HUES64 (cell line): Measurements from ENCODE around the gene THBS2. TPM values are rescaled to one million over a fixed set of nuclear protein-coding genes. Genes with fewer than 3 reads are reported as not detected.
A peak's percentile ranks its signal among the peaks of the same experiment; 100 is the strongest.
"Not testable (repeated sequence)": the region's sequence is repeated elsewhere in the genome, so short reads cannot be mapped to it uniquely, and the experiment has no call there.

Experiments used
- H3K27ac ChIP-seq: 2 replicates; pipeline ENCODE4 v1.7.0; 2013; ENCODE audit warnings: low read depth, low read length, inconsistent platforms
- H3K27me3 ChIP-seq: 2 replicates; pipeline ENCODE4 v1.6.1; 2013; ENCODE audit warnings: mild to moderate bottlenecking, low read length; ENCODE audit not compliant: insufficient read depth
- H3K36me3 ChIP-seq: 2 replicates; pipeline ENCODE4 v1.6.1; 2013; ENCODE audit warnings: mild to moderate bottlenecking, low read length; ENCODE audit not compliant: insufficient read depth
- H3K4me1 ChIP-seq: 2 replicates; pipeline ENCODE4 v1.6.1; 2013; ENCODE audit warnings: mild to moderate bottlenecking, low read length, moderate library complexity; ENCODE audit not compliant: insufficient read depth
- H3K4me3 ChIP-seq: 2 replicates; pipeline ENCODE4 v1.5.1; 2013; ENCODE audit warnings: mild to moderate bottlenecking, low read length, moderate library complexity
- H3K9ac ChIP-seq: 2 replicates; pipeline ENCODE4 v1.6.1; 2013; ENCODE audit warnings: mild to moderate bottlenecking, low read depth, low read length
- H3K9me3 ChIP-seq: 2 replicates; pipeline ENCODE4 v1.6.1; 2013; ENCODE audit warnings: low read depth, low read length; ENCODE audit not compliant: insufficient read depth
- WGBS: fragments of 150-250, 120-280 bp; methylation state at CpG from one replicate; pipeline ENCODE4 v1.1.7; 2013; ENCODE audit warnings: missing lambda C conversion rate; 5-methylcytosine and 5-hydroxymethylcytosine counted together
- polyA plus RNA-seq, 2 experiments: library from polyadenylated mRNA; stranded (reverse); fragments of 50-300 nt; gene quantifications; one replicate each; pipeline ENCODE4 v1.2.3, GENCODE V29; 2013

THBS2 gene
- 14.0 TPM for polyA plus RNA-seq (2013, experiment 1 of 2)
- 10.1 TPM for polyA plus RNA-seq (2013, experiment 2 of 2)

DNA sequence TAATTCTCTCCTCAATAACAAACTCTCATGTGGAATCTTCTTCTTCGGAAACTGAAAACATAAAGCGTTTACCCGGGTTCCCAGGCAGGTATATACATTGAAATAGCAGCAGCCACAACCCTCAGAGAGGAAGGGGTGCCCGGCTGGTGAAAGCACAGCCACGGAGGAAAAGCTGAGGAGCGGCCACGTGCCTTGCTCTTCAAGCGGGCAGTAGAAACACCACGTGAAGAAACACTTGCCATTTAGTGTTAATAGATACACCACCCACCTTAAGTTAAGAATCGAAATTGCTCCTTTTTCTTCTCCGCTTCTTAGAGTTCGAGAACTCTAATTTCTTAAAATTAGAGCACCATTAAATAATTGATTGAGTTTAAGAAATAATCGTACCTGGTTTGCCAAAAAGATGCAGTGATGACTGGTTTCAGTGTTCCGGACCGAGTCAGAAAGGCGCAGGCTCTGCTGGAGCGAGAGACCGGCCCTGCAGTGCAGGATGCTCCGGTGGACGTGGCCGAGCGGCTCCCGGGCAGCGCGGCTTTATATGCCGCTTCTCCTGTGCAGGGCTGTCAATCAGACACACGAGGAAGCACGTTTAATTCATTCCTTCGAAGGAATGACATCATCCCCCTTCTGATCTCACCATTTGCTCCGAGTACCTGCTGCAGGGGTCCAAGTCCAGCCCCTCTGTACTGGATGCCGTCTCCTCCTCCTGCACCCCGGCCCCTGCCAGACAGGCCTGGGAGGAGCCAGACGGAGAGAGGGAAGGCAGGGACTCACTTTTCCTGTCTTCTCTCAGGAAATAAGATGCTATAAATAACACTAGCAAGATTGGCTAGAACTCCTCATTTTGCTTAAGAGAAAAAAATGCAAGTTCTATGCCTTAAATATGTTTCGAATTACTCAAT, at the start of gene THBS2:
Gene THBS2, minus strand, starts transcription at position 510 of the 902 bp plus-strand sequence. CDS start 3,062 bp downstream, outside the sequence.
- H3K9ac ChIP-seq, result peak within 1 kb of the TSS; percentile 27; the same call in 1 of the 2 replicates
- H3K4me1 ChIP-seq, result peaks cover 48% of the 10 kb centered on the region
- peaks cover 32% of the 10 kb centered on the region for H3K27me3 ChIP-seq
- peaks cover 1% of the 10 kb centered on the region for H3K36me3 ChIP-seq
- no peaks in the 10 kb centered on the region for H3K9me3 ChIP-seq
- WGBS, result 6% methylated on average over 33 of the region's 34 CpGs
- peak within 1 kb of the TSS; percentile 58 for H3K4me3 ChIP-seq
- H3K27ac ChIP-seq, result no peak within 1 kb of the TSS

DNA sequence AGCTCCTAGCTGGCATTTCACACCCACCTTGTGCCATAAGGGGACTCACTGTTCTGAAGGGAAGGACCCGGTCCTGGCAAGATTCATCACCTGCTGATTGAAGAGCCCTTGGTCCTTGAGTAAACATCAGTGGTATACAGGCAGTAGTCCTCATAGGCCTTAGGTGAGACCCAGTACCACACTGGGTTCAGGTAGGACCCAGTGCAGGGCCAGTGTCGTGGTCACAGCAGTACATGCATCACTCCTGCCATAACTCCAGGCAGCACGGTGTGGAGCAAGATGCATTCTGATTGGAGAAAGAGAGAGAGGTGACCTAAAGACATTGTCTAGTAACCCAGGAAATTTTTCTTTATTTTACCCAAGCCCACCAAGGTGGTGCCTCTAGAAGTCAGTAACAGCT, 49.1 kb upstream of the THBS2 start:
- Histone ChIP-seq H3K36me3 (no peaks in the 10 kb centered on the region), H3K4me1 (no peaks in the 10 kb centered on the region), H3K4me3 (no peak overlapping the region), H3K27me3 (no peaks in the 10 kb centered on the region), H3K9ac (no peak overlapping the region), H3K27ac (no peak overlapping the region), H3K9me3 (no peaks in the 10 kb centered on the region)
- WGBS, result 62% methylated on average over 3 of the region's 3 CpGs

DNA sequence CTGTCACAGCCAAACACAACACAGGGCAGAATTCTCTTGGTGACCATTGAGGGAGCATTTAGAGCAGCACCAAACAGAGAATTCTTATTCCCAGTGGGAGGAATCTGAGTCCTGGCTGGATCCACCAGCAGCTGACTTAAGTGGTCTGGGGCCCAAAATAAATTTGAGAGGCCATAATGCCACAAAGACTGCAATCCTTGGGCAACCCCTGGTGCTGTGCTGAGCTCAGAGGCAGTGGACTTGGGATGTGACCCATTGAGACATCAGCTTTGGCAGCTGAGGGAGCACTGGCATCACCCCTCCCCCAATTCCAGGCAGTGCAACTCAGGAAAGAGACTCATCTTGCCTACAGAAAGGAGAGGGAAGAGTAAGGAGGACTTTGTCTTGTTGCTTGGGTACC, 48.6 kb upstream of the THBS2 start:
- Histone ChIP-seq H3K9ac (no peak overlapping the region), H3K4me3 (no peak overlapping the region), H3K4me1 (no peaks in the 10 kb centered on the region), H3K27me3 (no peaks in the 10 kb centered on the region), H3K36me3 (no peaks in the 10 kb centered on the region), H3K9me3 (no peaks in the 10 kb centered on the region), H3K27ac (no peak overlapping the region)

DNA sequence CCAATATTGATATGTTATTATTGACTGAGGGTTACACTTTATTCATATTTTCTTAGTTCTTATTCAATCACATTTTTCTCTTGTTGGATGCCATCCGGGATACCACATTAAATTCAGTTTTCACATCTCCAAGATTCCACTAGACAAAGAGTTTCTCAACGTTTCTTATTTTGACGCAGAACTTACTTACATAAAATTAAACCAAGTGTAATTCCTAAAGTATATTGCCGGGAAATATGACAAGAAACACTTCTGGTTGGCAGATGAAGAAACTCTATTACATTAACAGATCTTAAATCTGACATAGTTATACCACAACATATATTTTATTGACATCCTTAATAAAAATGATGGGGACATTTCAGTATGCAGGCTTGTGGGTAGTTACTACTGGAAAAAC, 47.3 kb upstream of the THBS2 start:
- 94% methylated on average over 3 of the region's 4 CpGs for WGBS
- no peaks in the 10 kb centered on the region for H3K4me1 ChIP-seq

DNA sequence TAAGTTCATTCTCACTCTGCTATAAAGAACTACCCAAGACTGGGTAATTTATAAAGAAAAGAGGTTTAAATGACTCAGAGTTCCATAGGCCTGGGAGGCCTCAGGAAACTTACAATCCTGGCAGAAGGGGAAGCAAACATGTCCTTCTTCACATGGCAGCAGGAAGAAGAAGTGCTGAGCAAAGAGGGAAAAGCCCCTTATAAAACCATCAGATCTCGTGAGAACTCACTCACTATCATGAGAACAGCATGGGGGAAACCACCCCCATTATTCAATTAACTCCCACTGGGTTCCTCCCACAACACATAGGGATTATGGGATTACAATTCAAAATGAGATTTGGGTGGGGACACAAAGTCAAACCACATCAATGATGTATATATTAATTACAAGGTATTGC, 45.0 kb upstream of the THBS2 start:
- not testable (repeated sequence) for H3K27me3 ChIP-seq, H3K27ac ChIP-seq, H3K4me1 ChIP-seq, H3K9ac ChIP-seq, H3K9me3 ChIP-seq, H3K4me3 ChIP-seq, H3K36me3 ChIP-seq
- 83% methylated on average over 1 of the region's 1 CpG for WGBS

More for the DNA sequence above, 47.3 kb upstream of the THBS2 start:
- no peak overlapping the region for H3K9ac ChIP-seq
- H3K27me3 ChIP-seq, result no peaks in the 10 kb centered on the region
- no peak overlapping the region for H3K4me3 ChIP-seq
- H3K27ac ChIP-seq, result no peak overlapping the region
- H3K9me3 ChIP-seq, result no peaks in the 10 kb centered on the region
- no peaks in the 10 kb centered on the region for H3K36me3 ChIP-seq

DNA sequence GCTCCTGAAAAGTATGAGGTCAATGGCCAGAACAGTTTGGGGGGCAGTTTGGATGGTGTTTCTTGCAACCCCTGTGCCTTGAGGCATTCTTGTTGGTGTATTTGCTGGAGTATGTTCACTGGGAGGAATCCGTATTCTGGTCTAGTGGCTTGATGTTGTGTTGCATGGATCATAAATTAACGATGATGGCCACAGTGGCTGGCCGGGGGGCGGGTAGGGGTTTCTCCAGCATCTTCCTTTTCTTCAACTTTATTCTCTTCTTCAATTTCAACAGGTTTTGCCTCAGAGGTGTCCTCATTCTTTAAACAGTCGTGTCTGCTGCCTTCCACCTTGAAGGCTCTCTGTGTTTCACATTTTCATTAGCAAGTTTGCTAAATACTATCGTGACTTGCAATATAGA, 43.0 kb upstream of the THBS2 start:
- Histone ChIP-seq H3K27me3 (no peaks in the 10 kb centered on the region), H3K4me1 (peaks cover 5% of the 10 kb centered on the region; the same call in 1 of the 2 replicates), H3K27ac (no peak overlapping the region), H3K9me3 (no peaks in the 10 kb centered on the region), H3K4me3 (no peak overlapping the region), H3K9ac (no peak overlapping the region), H3K36me3 (no peaks in the 10 kb centered on the region)
- WGBS, result 62% methylated on average over 6 of the region's 6 CpGs

DNA sequence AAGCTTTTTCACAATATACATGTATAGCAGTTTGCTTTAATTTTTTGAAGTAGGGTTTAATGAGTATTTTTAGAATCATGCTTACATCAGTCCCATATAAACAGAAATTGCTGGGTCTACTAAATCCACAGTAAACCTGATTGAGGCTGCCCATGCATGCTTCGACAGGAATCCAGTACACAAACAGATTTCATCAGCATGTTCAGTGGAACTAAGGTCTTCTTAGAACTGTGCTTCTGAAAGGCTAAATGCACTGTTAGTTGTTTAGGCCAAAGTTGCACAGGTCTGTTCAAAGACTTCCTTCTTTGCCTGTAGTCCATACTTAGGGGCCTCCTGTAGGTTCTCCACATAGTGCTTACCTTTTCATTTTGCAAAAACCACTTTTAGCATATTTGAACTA, 42.5 kb upstream of the THBS2 start:
- no peak overlapping the region for H3K27ac ChIP-seq
- 93% methylated on average over 1 of the region's 1 CpG for WGBS
- H3K4me1 ChIP-seq, result peaks cover 5% of the 10 kb centered on the region; the same call in 1 of the 2 replicates

DNA sequence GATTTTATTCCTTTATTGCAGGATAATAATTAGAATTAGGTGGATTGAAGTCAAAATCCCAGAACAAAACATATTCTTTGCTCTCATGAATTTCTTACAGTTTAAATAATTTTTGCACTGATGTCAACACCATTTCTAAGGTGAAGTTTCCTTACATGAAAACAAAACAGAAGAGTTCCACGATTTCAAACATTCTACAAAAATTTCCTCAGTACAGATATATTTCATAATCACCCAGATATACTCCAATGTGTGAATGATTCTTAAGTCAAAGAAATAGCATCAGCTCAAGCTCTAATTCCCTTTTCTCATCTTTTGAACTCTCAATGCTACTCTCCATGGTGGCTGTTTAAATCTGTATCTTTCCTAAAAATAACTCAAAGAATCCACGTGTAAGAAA, 39.5 kb upstream of the THBS2 start:
- H3K4me3 ChIP-seq, result no peak overlapping the region
- WGBS, result 95% methylated on average over 1 of the region's 2 CpGs
- no peak overlapping the region for H3K27ac ChIP-seq
- no peak overlapping the region for H3K9ac ChIP-seq
- no peaks in the 10 kb centered on the region for H3K36me3 ChIP-seq
- H3K4me1 ChIP-seq, result peaks cover 5% of the 10 kb centered on the region; the same call in 1 of the 2 replicates
- H3K9me3 ChIP-seq, result no peaks in the 10 kb centered on the region
- no peaks in the 10 kb centered on the region for H3K27me3 ChIP-seq

More for the DNA sequence above, 42.5 kb upstream of the THBS2 start:
- Histone ChIP-seq H3K36me3 (no peaks in the 10 kb centered on the region), H3K4me3 (no peak overlapping the region), H3K9ac (no peak overlapping the region), H3K9me3 (no peaks in the 10 kb centered on the region), H3K27me3 (no peaks in the 10 kb centered on the region)

DNA sequence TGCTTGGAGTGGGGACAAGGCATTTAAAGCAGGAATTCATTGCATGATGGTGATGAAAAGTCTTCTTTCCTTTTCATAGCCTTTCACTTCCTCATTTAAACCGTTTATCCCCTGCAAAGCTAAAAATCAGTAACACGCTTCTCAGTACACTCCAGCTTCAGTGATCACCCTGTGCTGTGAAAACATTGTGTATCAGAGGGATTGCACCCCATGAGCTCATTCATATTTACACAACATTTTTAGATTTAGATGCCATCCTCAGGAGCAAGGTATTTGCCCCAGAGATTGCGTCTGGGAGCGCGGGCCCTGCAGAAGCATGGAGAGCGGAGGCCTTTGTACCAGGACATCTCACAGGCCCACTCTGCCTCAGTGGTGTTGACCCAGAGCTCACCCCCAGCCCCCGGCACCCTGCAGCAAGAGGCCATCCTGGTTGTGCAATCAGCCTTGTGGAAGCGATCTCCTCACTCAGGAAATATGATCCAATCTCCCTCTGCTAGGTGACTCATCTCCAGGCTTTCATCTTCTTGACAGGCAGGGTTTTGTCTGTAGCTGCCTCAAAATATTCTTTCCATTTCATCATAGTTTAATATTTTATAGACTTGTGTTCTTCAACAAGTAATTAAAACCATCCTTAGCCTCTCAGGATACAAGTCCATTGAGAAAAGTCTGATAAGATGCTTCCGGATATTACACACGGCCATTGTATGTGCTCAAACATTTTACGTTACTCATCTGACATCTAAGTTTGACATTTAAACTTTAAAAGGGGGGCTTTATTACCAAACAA, 38.9 kb upstream of the THBS2 start:
- Histone ChIP-seq H3K9ac (no peak overlapping the region), H3K9me3 (no peaks in the 10 kb centered on the region), H3K27ac (no peak overlapping the region), H3K4me1 (peaks cover 5% of the 10 kb centered on the region; the same call in 1 of the 2 replicates), H3K36me3 (no peaks in the 10 kb centered on the region), H3K27me3 (no peaks in the 10 kb centered on the region), H3K4me3 (no peak overlapping the region)
- 89% methylated on average over 11 of the region's 11 CpGs for WGBS

DNA sequence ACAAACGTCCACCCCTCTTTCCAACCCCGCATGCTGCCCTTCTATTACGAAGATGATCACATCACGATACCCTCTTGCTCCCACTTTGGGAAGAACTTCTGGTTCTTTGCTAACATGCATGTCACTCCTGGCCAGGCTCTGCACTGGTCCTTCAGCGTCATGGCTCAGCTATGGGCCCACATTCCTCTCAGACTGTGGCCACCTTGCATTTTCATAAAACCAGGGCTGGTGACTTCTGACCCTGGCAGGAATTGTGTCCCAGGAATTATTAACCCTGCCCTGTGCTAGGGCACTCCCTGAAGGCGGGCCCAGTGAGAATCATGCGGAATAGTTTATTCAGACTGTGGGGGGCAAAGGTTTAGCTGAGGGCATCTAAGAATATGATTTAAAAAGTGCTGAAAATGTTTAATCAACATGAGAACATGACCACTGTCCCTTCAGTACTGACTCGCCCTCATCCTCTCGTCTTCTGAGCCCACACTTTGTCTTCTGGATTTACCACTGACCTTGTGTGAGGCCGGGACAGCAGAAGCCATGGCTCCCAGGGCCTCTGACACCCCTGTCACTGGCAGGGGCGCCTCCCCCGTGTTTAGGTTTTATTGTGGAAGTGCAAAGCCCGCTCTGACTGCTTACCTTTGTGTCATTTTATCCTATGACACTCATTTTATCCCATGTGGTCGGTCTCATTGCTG, 38.1 kb upstream of the THBS2 start:
- H3K27me3 ChIP-seq, result no peaks in the 10 kb centered on the region
- H3K4me1 ChIP-seq, result peaks cover 5% of the 10 kb centered on the region; the same call in 1 of the 2 replicates
- no peak overlapping the region for H3K9ac ChIP-seq
- no peaks in the 10 kb centered on the region for H3K9me3 ChIP-seq
- H3K36me3 ChIP-seq, result no peaks in the 10 kb centered on the region
- 89% methylated on average over 14 of the region's 14 CpGs for WGBS
- no peak overlapping the region for H3K4me3 ChIP-seq
- H3K27ac ChIP-seq, result no peak overlapping the region
